GM21390 (cell line): ENCODE data around the gene CACNA1A.
A peak's percentile ranks its signal among the peaks of the same experiment; 100 is the strongest.
"Not testable (repeated sequence)": the region's sequence is repeated elsewhere in the genome, so short reads cannot be mapped to it uniquely, and the experiment has no call there.

ENCODE experiments used
- ATAC-seq: cut with Tn5 transposase; IDR thresholded peaks from one replicate; pipeline ENCODE4 v1.9.1; 2021; ENCODE audit not compliant: unreplicated experiment

CACNA1A gene

GRCh38 chr19:13282486-13283065, 223.7 kb downstream of the CACNA1A start:
- no peak for ATAC-seq

- no peak for ATAC-seq
These were observed 224.6 kb downstream of the CACNA1A start for GRCh38 chr19:13281567-13282291.

DNA sequence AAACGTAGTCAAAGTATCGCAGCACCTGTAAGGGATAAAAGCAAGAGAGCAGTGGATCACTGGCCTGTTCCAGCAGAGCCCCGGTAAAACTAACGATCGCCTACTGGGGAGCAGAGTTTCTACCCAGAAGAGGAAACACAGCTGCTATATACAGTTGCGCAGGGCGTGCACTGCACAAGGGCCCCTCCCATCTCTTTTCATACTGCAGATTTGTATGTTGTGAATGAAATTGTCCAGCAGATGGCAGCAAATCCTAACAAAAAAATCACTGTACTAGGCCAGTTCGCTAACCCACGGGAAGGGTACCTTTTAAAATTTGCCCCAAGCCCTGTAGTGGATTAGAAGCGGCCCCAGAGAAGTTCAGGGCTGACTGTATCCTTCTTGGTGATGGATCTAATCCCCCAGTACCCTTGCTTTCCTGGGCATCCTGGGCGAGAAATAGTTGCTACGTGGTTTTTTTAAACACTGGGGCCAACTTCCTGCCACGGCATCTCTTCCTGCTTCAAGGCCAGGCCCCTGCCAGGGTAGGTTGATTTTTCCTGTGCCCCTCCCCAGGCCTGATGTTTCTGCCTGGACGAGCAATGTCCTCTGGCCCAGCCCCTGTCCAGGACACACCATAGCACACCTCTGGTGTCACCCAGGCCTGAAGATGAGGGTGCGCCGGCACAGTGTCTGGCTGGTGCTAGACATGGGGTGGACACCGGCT, 229.0 kb downstream of the CACNA1A start:
- no peak for ATAC-seq

- ATAC-seq = no peak
These were observed 231.1 kb downstream of the CACNA1A start for GRCh38 chr19:13275016-13275722.

GRCh38 chr19:13270514-13271105, 235.7 kb downstream of the CACNA1A start:
- no peak for ATAC-seq

GRCh38 chr19:13269348-13269747, 236.9 kb downstream of the CACNA1A start:
- no peak for ATAC-seq

- no peak for ATAC-seq
These were observed 238.4 kb downstream of the CACNA1A start for GRCh38 chr19:13267889-13268288.

- ATAC-seq = no peak
These were observed 239.1 kb downstream of the CACNA1A start for GRCh38 chr19:13267131-13267530.

- ATAC-seq = no peak
These were observed 243.8 kb downstream of the CACNA1A start for GRCh38 chr19:13262450-13262849.

GRCh38 chr19:13260883-13261653, 245.2 kb downstream of the CACNA1A start:
- peak; percentile 79 for ATAC-seq

DNA sequence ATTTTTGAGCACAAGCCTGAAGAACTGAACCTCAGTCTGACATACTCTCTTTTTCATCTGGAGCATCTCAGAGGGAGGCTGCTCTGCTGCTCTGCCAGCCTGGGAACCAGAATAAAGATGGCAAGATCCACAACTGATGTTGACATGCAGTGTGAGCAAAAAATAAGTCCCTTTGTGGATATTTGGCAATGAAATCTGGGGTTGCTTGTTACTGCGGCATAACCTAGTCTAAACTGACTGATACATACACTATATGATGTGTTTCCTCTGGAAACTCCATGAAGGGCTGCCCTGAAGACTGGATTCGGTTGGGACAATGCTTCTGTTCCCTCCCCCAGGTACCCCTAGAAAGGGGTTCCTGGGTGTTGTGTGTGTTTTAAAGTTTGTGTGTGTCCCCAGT, 249.4 kb downstream of the CACNA1A start:
- no peak for ATAC-seq

DNA sequence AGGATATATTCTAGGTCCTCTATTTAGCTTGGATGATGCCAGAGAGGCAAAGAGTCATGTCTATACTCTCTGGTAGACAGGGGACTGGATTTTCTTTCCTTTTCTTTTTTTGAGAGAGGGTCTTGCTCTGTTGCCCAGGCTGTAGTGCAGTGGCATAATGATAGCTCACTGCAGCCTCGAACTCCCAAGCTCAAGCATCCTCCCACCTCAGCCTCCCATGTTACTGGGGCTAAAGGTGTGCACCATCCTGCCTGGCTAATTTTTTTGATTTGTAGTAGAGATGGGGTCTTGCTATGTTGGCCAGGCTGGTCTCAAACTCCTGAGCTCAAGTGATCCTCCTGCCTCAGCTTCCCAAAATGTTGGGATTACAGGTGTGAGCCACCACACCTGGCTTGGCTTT, 249.9 kb downstream of the CACNA1A start:
- ATAC-seq = not testable (repeated sequence)

DNA sequence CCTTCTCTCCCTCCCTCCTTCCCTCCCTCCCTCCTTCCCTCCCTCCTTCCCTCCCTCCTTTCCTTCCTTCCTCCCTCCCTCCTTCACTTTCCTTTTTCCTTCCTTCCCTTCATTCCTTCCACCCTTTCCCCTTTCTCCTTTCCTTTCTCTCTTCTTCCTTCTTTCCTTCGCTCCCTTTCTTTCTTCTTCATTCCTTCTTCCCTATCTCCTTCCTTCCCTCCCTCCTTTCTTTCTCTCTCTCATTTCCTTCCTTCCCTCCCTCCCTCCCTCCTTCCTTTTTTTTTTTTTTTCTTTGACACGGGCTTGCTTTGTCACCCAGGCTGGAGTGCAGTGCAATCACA, 250.6 kb downstream of the CACNA1A start:
- ATAC-seq = no peak

- ATAC-seq = no peak
These were observed 251.1 kb downstream of the CACNA1A start for GRCh38 chr19:13255041-13255718.

- ATAC-seq = no peak
These were observed 253.5 kb downstream of the CACNA1A start for GRCh38 chr19:13252569-13253335.

GRCh38 chr19:13244920-13245319, 261.4 kb downstream of the CACNA1A start:
- ATAC-seq = no peak

DNA sequence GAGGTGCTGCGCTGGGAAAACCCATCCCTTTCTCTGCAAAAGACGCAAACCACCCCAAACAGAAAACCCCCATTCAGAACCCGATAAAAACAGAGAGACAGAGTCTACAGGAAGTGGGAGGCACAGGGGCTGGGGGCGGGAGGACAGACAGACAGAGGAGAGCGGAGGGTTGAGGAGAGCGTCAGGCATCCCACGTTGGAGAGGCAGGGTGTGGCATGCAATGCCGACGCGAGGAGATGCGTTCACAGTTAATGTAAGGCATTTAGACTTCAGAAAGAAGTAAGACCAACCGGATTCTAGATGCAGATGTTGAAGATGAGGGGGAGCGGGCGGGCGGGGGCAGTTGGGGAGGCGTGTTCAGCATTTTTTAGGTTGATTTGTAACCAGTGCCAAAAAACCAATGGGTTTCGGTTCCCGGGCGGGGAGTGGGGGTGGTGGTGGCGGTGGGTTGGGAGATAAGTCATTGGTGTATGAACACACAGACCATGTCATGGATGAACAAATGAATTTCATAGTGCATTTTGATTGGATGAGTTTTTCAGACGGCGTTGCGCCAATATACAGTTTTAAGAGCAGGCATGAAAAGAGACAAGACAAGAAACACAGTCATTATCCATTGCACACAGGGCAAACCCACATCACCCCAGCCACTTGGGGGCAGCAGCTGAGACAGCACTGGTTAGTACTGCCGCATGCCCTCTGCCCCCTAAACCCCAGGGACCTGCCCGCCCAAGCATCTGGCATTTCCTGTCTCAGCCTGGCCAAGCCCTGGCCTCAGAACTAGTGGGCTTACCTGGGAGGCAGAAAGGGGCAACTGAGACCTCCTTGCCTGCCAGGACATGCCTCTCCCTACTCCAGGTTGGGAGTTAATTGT, 264.8 kb downstream of the CACNA1A start:
- no peak for ATAC-seq

DNA sequence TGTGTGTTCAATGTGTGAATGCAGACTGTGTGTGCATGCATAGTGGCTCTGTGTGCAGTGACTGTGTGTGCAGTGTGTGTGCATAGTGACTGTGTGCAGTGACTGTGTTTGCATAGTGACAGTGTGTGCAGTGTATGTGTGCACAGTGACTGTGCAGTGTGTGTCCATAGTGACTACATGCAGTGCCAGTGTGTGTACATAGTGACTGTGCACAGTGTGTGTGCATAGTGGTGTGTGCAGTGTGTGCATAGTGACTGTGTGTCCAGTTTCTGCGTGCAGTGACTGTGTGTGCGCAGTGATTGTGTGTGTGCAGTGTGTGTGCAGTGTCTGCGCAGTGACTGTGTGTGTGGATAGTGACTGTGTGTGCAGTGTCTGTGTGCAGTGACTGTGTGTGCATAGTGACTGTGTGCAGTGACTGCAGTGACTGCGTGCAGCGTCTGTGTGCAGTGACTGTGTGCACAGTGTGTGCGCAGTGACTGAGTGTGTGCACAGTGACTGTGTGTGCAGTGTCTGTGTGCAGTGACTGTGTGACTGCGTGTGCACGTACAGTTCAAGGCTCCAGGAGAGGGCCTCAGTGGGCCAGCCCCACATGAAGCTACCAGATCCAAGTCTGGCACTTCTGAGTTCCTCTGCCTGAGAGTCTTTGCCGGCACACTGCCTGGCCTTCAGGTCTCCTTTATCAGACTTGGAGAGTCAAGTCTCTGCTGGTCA, 265.8 kb downstream of the CACNA1A start:
- ATAC-seq = no peak
